ENCODE data around the gene ARID3B.

DNA sequence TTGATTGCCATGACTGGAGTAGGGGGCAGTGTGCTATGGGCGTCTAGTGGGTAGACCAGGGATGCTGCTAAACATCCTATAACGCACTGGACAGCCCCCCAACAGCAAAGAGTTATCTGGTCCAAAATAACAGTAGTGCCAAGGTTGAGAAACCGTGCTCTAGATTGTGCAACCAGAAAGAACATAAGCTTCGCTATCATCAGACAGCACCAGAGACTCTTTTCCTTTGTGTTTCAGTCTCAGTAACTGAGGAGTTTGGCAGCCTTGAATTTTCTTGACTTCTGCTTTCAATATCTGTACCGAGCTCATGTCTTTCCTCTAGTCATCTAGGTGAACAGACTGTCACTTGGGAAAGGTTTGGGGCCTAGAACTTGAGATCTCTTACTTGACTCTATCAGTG, 8.8 kb downstream of the ARID3B start:
- TF ChIP-seq CTCF (IDR thresholded peaks at IDR 0.05) = no peak
- no peak for TF ChIP-seq POLR2A (IDR thresholded peaks at IDR 0.05)
